ENCODE data around the gene INS. TPM values are rescaled to one million over a fixed set of nuclear protein-coding genes. Genes with fewer than 3 reads are reported as not detected.
"Not testable (repeated sequence)": the region's sequence is repeated elsewhere in the genome, so short reads cannot be mapped to it uniquely, and the experiment has no call there.

INS gene
- polyA plus RNA-seq, 4 donors = not detected

DNA sequence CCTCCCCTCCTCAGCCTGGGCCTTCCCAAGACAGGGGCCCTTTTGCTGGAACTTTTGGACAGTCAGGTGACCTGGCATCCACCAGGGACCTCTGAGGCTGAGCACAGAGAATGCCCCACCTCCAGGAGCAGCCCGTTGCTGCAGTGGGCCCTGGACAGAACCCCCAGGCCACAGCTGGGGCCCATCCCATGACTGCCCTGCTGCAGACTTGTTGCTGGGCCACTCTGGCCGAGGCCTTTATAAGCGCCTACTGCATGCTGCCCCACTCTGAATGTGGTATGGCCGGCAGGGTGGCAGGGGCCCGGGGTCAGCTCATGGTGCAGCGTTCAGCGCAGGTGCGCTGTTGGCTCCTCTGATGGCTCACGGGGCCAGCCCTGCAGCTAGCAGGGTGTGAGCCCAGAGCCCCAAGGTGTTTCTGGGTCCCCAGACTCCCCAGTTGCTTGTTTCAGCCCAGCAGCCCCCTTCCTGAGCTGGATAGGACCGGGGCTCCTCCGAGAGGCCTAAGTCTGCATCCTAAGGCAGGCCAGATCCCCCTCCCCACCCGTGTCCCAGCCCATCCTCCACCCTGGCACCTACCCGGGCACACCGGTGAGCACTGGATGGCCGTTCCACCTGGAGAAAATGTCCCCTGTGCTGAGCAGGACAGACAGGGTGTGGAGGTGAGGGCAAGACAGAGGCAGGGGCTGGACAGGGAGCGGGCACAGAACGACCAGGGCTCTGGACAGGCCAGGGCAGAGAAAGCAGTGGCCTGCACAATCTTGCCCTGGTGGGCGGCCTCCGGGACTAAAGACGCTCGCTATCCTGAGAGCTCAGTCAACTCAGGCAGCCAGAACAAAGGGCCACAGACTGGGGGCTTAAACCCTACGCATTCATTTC lies 38.7 kb upstream of the INS start:
- no peak for DNase-seq (ENCODE audit: low read depth in 4 of 4, low spot score in 2 of 4)

DNA sequence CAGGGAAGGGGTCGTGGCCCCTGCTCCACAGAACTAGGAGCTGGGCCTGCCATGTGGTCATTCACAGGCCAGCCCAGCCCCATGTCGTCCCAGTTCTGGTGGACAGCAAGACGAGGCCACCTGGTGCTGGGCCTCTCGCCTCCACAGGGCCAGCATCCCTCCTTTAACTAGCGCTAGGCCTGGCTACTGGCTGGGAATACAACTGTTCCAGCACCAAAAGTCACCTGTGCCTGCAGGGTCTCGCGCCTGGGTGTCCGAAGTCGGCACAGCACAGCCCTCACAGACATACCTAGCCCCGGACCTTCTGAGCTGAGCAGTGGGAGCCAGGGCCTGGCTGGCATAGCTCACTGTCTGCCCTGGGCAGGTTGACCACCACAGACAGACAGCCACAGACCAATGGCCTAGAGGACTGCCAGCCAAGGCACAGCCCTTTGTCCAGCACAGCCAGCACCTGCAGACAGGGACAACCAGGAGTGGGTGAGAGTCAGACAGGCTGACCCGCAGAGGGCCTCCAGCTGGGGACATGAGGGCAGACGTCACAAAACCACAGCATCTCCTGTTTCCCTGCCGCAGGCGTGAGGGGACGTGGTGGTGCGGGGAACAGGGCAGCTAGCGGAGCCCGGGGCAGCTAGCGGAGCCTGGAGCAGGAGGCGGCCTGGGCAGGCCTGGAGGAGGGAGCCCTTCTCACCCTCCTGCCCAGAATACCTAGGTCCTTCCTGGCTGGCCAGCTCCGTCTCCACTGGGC lies 37.8 kb upstream of the INS start:
- no peak for DNase-seq (ENCODE audit: low read depth in 4 of 4, low spot score in 2 of 4)

DNA sequence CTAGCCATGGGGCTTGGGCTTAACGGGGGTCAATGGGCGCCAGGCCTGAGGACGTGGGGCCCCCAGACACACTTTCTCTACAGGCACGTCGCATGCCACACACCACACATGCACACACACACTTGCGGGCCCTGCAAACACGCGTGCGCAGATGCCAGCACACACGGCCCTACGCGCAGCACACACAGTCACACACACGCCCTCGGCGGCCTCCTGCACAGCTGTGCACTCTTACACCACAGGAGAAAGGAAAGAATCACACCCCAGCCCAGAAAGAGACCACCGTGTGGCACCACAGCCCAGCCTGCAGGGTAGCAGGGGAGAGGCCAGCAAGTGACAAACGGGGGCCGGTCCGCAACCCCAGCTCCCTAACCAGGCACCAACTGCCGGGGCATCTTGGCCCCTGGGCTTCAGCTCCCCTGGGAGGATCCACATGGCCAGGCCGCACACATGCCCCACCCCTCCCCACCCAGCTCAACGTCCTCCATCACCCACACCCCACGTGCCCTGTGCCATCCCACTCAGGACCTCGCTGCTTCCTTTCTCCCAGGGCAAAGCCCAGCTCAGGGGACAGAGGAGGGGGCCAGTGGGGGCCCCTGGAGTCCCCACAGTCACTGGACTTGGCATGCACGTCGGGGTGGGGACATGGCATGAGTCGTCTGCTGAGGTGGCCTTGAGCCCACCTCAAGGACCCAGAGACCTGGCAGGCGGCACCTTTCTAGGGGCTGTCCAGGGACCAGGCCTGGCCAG lies 36.9 kb upstream of the INS start:
- DNase-seq (ENCODE audit: low read depth in 4 of 4, low spot score in 2 of 4) = no peak

DNA sequence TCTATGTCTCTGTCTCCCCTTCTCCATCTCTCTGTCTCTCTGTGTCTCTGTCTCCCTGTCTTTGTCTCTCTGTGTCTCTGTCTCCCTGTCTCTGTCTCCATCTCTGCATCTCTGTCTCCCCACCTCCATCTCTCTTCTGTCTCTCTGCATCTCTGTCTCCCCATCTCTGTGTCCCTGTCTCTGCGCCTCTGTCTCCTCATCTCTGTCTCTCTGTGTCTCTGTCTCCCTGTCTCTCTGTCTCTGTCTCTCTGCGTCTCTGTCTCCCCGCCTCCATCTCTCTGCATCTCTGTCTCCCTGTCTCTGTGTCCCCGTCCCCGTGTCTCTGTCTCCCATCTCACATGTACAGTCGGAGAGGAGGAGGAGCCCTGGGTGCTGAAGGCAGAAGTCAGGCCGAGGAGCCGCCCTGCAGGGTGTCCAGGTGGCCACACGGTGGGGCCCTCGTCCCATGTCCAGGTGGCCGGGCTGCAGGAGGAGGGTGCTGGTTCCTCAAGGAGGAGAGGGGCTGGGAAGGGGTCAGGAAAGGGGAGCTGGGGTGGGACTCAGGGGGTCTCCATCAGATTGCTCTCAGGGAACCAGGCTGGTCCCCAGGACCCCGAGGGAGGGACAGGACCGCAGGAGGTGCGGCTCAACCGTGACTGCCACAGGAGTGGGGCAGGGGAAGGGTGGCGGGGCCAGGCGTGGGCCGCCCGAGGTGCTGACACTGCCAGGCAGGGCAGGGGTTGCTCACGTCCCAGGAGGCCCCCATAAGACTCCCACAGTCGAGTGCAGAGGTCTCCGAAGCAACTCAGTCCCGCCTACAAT lies 36.2 kb upstream of the INS start:
- no peak for DNase-seq (ENCODE audit: low read depth in 4 of 4, low spot score in 2 of 4)

DNA sequence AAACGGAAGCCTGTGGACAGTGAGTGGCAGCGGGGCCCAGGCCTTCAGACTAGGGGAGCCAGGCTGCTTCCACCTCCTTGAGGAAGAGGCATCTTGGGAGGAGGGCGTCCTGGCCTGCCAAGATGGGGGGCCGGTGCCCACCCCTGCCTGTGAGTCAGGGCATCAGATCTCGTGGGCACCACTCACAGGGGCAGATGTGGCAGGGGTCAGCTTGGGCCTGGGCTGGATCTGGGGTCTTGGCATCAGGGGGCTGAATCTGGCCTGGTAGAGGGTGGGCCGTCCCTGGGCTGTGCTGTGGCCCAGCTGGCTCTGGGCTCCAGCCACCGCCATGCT lies 34.7 kb upstream of the INS start:
- DNase-seq (ENCODE audit: low read depth in 4 of 4, low spot score in 2 of 4) = no peak

DNA sequence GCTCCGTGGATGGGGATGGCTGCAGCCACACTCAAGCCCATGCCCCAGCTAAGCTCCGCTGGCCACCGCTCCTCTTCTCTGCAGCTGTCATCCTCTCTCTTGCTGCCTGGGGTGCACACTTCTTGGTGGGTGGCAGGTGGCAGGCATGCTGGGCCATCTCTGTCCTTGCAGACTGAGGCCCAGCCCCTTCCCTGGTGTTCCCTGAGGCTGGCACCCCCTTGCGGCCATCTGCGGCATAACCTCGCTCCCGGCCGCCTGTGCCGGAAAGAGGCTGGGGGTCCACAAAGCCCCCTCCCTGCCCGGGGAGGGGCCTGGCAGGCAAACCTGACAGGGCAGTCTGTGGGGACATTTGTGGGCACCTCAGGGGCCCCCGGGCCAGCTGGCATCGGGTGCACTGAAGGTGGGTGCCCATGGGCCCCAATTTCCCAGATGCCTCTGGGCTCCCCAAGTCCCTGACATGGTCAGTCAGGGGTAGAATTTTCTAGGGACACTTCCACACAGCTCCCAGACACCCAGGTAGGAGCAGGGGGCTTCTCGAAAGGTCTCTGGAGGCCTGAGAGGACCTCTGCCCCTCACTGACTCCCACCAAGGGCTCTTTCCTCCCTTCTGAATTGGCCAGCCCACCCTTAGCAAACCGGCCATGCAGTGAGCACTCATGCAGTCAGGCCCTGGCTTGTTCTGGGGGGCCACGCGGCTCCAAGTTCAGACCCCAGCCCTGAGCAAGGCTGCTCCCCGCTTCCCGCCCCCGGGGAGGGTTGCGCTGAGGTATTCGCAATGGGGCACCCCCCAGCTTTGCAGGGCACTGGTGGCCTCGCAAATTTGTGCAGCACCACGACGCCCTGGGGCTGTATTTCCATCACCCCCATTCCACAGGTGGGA lies 34.1 kb upstream of the INS start:
- DNase-seq (ENCODE audit: low read depth in 4 of 4, low spot score in 2 of 4) = no peak

DNA sequence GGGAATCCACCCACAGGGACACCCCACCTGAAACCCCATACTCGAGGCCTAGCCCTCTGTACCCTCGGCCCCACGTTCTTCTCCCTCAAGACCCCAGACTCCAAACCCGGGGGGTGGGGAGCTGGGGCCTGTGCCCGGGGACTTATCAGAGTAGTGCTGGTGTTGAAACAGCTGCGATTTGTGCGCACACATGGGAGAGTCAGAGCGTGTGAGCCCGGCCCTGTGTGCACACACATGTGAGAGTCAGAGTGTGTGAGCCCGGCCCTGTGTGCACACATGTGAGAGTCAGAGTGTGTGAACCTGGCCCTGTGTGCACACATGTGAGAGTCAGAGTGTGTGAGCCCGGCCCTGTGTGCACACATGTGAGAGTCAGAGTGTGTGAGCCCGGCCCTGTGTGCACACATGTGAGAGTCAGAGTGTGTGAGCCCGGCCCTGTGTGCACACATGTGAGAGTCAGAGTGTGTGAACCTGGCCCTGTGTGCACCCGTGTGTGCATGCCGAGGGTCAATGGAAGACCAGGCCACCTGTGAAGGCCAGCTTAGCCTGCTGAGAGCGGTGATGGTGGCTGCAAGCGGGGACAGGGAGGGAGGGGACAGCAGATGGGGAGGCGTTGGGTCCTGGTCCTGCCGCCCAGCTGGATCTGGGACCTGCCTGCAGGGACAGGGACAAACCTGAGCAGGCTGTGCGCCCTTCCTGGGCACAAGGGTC lies 33.0 kb upstream of the INS start:
- not testable (repeated sequence) for DNase-seq (ENCODE audit: low read depth in 4 of 4, low spot score in 2 of 4)

DNA sequence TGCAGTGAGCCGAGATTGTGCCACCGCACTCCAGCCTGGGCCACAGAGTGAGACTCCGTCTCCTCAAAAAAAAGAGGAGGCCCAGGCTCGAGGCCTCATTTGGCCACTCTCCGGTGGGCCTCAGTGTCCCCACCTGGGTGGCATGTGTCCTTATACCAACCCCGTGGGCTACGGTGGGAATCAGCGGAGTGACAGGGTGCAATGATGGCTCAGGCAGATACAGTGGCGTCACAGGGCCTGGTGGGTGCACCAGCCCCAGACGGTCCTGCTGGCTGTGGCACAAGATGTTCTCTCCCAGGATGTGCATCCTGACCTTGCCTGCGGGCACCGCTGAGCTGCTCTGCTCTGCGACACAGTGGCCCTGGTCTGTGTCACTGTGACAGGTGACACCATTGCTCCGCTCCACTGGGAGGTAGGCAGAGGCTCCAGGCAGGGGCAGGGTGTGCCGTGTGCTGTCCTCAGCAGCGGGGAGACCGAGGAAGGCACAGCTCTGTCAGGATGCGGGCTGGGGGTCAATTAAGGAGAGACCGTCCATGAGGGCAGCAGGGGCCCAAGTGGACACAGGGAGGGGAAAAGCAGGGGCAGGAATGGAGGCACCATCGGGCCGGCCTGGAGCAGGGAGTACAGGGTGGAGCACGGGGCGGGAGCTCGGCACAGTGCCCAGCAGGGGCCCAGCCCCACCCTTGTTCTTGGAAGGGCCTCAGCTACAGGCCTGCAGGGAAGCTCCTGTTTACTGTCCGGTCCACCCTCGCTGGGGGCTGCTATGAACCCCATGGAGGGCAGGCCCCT lies 32.3 kb upstream of the INS start:
- no peak for DNase-seq (ENCODE audit: low read depth in 4 of 4, low spot score in 2 of 4)

DNA sequence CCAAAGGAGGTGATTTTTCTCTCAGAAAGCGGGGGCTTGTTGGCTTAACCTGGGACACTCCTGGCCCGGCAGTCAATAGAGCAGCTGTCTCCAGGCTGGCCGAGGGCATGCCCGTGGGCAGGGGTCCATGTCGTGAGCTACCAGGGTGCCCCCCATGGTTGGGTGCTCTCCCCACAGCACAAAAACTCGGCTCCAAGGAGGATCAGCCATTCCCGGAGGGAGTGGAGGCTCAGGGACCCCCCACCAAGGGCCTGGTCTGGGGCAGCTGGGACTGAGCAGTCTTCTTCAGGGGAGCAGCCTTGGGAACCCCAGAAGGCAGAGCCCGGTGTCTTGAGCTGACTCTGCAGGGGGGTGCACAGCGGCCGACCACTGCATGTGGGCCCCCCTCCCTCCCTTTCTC lies 31.4 kb upstream of the INS start:
- no peak for DNase-seq (ENCODE audit: low read depth in 4 of 4, low spot score in 2 of 4)

DNA sequence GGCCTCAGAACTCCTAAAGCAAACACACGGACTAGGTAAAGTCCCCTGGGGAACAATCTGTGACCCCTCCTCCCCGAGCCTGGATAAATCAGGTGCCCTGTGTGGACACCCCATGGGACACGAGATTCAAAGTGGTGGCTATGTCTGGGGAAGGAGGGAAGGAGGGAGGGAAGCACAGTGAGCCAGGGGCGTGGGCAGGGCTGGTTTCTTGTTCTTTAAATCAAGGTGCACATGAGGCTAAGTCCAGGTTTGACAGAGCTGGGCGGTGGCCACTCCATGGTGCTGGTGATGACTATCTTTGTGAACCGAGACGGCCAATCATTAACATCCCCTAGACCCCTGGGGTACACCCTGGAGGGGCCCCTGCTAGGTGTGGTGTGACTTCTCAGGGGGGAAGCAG lies 30.9 kb upstream of the INS start:
- DNase-seq (ENCODE audit: low read depth in 4 of 4, low spot score in 2 of 4) = no peak

DNA sequence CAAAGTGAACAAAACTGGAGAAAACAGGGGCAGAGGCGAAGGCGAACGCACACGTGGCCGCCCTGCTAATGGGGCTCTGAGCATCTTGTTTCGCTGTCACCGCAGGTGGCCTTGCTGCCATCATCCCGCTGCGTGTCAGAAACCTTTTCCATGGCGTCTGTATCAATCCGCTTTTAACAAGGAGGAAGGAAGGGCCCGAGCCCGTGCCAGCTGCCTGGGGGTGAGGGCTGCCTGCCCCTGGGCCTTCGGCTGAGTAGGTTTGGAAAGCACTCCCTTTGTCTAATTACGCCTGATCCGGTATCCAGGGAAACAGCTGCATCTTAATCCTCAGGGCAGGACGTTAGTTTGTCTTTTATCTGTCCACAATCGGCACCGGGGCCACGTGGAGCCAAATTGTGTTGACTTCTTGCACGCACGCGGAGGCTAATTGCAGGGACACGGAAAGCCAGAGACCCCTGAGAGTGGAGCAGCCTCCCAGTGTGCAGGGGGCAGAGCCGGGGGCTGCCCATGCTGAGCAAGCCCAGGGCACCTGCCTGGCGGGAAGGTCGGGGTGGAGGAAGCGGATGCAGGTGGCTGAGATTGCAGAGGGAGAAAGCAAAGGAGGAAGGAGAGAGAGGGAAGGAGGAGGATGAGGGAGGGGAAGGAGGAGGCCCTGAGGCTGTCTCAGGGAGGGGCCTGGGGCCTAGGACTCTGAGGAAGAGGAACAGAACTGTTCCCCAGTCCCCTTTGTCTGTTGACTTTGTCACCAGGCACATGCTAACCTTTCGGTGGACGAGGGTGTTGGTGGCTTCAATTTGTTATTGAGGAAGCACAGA lies 29.9 kb upstream of the INS start:
- no peak for DNase-seq (ENCODE audit: low read depth in 4 of 4, low spot score in 2 of 4)

DNA sequence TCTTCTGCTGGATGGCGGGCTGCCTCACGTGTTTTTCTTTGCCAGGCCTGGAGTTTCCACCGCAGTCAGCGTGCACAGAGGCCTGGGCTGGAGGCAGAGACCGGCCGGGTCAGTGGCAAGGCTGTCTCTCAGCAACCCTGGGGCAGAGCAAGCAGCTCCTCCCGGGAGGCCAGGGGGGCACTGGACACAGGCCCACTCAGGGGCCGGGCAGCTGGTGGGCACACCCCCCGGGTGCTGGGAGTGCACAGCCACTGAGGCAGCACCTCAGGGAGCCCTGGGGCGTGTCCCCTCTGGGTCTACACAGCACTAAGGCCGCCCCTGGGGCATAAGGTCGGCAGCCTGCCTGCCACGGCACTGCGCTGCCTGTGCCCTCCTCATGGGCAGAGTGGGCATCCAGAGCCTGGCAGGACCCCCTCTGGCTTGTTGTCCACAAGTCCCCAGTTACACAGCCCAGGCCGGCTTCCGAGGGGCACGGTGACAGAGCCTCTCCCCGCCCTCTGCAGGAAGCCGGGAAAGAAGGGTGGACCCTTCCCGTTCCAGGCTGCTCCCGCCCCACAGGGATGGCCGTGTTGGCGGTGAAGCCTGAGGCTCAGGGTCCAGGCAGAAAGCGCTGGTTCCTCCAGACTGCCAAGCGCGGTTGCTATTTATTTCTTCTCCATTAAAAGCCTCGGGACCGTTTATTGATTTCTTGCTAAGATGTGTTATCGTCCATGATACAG lies 29.1 kb upstream of the INS start:
- no peak for DNase-seq (ENCODE audit: low read depth in 4 of 4, low spot score in 2 of 4)

DNA sequence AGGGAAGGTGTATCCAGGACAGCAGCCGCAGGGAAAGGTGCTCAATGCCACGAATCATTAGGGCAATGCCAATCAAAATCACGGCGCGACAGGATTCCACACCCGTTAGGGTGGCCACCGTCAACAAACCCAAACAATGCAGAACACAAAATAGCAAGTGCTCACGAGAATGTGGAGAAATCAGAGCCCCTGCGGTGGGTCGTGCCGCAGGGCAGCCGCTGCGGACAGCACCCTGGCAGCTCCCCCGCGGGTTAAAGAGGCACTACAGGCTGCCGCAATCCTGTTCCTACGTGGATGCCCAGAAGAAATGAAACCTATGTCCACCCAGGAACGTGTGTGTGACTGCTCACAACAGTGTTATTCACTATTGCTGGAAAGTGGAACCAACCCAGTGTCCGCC lies 27.7 kb upstream of the INS start:
- DNase-seq (ENCODE audit: low read depth in 4 of 4, low spot score in 2 of 4) = no peak

DNA sequence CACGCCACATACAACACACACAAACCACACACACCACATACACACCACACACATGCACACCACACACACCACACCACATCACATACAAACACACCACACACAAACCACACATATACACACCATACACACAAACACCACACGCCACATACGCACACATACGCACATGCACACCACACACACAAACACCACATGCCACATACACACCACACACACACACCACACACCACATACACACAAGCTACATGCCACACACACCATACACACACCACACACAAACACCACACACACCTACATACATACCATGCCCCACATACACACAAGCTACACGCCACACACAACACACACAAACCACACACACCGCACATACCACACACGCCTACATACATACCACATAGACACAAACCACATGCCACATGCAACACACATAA lies 26.3 kb upstream of the INS start:
- no peak for DNase-seq (ENCODE audit: low read depth in 4 of 4, low spot score in 2 of 4)

DNA sequence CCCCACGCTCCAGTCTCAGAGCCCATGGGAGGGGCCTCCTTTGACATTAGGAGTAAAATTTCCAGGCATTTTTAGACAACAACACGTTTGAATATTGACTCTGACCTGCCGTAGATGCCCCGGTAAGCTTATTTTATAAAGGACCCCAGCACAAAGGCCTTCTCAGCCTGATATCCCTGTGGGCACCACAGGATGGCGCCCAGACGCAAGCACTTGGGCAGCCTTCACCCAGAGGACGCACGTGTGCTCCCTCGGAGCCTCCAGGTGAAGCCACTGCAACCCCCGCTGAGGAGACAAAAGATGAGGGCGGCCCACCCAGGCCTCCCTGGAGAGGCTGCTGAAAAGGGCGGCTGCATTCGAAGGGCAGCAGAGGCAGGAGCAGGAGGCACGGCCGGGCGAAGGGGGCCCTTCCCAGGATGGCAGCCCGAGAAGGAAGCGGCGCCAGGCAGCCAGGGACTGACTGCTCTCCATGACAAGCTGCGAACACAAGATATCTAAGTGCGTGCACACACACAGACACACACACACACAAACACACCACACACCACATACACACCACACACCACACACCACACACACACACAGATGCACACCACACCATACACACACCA lies 25.8 kb upstream of the INS start:
- DNase-seq (ENCODE audit: low read depth in 4 of 4, low spot score in 2 of 4) = no peak

DNA sequence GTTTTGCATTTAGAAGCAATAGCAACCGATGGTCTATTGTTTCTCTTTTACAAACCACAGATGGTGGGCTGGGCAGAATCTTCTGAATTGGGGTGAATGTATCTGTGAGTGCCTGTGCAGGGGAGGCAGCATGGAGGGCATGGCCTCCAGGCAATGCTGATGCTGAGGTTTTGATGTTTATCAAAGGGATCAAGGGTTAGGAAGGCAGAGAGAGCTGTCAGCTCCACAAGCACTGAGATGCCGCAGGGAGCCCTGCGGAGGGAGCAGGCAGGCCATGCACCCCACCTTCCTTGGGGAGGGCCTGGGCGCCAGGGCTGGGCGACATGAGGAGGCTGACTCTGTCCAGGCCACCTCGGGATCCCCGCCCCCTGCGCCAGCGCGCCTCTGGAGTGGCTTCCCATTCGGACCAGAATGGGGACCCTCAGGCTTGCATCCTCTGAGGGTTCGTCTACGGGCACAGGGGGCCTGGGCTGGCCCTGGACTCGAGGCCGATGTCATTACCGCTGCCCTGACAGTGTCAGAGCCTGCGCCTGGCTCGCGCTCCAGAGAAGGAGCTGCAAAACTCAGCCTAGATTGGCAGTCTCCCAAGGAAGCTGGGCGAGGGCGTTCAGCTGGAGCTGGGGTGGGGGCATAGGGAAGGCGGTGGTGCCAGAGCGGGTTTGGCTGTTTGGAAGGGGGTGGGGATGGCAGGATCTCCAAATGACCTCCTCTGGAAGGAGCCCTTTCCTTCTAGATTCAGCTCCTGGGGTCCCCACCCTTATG lies 24.5 kb upstream of the INS start:
- no peak for DNase-seq (ENCODE audit: low read depth in 4 of 4, low spot score in 2 of 4)

Data from left renal cortex interstitium (tissue), 4 donors.